Right kidney (tissue), 9 donors: Measurements from ENCODE around the gene DRC7.

Experiments used
- DNase-seq: peaks from one replicate; pipeline ENCODE4 v3.0.0-alpha.2; 2016
- long read RNA-seq, 8 donors: transcript quantifications; one replicate each; lab custom pipeline, GENCODE V29; 2026

Gene DRC7, protein sequence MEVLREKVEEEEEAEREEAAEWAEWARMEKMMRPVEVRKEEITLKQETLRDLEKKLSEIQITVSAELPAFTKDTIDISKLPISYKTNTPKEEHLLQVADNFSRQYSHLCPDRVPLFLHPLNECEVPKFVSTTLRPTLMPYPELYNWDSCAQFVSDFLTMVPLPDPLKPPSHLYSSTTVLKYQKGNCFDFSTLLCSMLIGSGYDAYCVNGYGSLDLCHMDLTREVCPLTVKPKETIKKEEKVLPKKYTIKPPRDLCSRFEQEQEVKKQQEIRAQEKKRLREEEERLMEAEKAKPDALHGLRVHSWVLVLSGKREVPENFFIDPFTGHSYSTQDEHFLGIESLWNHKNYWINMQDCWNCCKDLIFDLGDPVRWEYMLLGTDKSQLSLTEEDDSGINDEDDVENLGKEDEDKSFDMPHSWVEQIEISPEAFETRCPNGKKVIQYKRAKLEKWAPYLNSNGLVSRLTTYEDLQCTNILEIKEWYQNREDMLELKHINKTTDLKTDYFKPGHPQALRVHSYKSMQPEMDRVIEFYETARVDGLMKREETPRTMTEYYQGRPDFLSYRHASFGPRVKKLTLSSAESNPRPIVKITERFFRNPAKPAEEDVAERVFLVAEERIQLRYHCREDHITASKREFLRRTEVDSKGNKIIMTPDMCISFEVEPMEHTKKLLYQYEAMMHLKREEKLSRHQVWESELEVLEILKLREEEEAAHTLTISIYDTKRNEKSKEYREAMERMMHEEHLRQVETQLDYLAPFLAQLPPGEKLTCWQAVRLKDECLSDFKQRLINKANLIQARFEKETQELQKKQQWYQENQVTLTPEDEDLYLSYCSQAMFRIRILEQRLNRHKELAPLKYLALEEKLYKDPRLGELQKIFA
- long read RNA-seq, donor 1, partial matches to known transcripts, result 0 of 1 reads
- long read RNA-seq, donor 1, other reads (novel, unspliced or antisense), result 0 of 1 reads
- long read RNA-seq, donor 2, result 0 reads
- long read RNA-seq, donor 3, result 0 reads
- long read RNA-seq, donor 4, partial matches to known transcripts, result 0 of 1 reads
- long read RNA-seq, donor 4, other reads (novel, unspliced or antisense), result 0 of 1 reads
- long read RNA-seq, donor 5, partial matches to known transcripts, result 0 of 1 reads
- long read RNA-seq, donor 5, other reads (novel, unspliced or antisense), result 0 of 1 reads
- long read RNA-seq, donor 6, result 0 reads
- long read RNA-seq, donor 7, result 0 reads
- long read RNA-seq, donor 8, result 0 reads

DNA sequence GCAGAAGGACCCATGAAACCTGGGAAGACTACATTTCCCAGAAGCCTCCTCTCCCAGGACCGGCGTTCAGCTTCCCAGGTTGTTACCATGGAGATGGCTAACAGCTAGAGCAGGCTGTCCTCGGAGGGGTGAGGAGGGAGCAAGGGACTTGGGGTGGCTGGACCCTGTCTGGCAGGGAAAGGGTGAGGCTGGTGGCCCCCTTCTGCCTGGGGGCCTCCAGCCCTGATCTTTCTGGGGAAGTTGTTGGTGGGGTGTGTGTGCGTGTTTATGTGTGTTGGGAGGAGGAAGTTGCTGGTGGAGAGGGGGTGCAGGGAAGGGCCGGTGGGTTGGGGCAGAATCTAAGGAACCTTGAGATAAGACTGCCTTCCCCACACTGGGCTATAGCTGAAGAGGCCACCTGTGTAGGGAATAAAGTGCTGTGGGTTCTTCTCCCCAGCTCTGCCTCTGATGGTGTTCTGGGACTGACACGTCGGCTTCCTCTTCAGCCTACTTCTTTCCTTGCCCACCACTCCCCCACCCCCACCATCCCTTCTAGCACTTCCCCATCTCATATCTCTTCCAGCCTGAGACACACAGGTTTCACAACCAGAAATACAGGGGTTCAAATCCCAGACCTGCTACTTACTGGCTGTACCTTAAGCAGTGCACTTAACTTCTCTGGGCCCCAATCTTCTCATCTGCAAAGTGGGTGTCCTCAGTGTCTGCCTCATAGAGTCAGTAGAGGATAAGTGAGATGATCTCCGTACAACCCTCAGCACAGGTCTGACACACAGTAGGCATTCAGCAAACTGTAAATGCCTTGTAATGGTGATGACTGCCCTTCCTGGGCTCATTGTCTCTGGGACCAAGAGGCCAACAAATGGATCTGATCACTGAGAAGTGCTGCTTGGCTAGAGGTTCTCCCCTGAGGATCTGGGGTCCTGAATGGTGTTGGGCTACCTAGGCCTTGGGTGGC lies at the start of gene DRC7:
Gene DRC7, plus strand, starts transcription at position 82 of the 955 bp plus-strand sequence. CDS start 3,144 bp downstream, outside the sequence.
- peak; percentile 56 for DNase-seq

DNA sequence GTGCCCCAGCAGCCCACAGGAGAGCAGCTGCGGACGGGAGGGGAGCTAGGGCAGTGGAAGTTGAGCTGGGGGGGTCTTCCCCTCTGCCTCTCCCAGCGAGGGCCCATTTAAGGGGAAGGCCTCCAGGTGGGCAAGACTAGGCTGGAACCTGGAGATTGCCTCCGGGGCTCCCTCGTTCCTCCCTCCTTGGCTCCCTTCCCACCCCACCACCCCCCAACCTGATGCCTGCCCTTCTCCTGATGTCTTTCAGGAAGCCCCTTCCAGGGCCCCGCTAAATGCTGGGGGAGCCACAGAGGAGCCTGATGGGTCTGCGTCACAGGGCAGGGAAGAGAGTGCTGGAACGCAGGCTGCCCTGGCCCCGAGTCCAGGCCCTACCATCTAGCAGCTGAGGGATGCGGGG lies 49.4 kb upstream of the DRC7 start:
- no peak for DNase-seq

DNA sequence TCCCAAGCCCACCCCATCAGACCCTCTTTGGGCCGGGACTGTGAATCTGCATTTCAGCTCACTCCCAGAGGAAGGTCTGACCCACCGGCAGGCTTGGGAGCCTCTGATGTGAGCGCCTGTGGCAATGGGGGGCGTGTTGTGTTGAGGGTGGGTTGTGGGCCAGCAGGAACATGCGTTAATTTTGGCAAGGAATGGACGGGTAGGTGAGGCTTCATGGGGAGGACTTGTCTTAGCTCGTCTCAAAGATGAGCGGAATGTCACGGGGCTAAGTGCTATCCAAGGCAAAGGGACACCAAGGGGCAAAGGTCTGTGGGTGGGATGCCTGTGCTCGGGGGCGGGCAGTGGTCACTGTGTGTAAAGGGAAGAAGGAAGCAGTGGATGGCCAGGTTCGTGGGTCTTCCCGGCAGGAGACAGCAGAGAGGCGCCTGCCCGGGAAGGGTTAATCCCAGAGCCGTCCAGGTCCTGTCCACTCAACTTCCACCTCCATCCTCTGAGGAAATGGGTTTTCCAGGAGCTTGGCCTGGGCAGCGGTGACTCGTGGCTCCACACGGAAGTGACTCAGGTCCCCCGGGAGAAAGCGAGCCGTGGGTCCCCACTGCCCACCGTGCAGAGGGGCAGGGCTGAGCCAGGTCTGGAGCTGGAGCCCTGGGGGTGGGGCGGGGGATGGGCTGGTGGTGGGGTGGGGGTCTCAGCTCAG lies 48.8 kb upstream of the DRC7 start:
- no peak for DNase-seq

DNA sequence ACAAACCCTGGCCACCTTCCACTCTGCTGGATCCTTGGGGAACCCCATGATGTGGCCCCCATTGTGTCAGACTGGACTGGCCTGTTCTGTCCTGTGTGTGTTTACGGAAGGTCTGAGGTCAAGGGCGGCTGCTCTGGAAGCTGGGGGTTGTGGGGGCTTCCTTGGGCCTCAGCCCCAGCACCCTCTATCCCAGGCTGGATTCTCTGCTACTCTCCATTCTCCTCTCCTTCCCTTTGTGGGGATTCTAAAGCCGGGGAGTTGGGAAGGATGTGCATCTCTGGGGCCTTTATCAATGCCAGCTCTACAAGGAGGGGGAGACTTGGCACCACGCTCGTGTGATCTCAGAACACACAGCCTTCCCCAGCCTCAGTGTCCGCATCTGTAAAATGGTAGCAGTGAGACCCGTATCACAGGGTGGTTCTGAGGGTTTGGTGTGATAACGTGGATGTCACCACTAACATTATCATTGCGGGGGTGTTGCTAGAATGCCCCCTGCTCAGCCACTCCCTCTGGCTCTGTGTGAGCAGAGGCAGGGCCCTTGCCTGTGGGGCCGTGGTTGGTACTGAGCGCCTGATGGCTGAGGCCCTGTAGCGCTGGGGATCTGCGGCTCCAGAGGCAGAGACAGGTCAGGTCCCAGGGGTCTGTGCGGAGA lies 48.1 kb upstream of the DRC7 start:
- no peak for DNase-seq

DNA sequence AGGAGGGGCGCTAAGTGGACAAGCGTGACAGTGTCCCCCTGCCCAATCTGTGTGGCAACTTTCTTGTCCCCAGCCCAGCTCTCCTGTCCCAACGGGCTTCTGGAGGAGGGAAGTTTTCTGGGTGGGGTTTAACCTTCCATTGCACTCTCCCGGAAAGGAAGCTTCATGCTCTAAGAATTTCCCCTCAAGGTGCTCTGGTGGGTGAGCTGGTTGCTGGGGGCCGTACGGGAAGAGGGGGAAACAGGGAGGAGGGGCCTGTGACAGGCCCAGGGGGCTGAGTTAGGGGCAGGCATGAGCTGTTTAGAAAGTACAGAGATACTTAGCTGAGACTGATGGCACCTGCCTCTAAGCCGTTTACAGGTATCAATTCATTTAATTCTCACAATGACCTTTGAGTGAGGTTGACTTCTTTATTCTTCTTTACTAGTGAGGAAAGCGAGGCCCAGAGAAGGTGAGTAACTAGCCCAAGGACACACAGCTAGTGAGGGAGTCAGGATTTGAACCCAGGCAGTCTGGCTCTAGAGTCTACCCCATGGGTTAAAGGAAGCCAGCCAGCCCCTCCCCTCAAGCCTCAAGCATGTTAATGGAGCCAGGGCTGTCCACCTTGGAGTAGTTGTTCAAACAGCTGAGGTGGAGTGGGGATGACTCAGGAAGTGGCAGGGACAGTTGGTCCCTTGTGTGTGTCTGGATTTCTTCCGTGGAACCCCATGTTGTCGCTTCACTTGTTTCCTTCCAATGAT lies 47.3 kb upstream of the DRC7 start:
- no peak for DNase-seq

DNA sequence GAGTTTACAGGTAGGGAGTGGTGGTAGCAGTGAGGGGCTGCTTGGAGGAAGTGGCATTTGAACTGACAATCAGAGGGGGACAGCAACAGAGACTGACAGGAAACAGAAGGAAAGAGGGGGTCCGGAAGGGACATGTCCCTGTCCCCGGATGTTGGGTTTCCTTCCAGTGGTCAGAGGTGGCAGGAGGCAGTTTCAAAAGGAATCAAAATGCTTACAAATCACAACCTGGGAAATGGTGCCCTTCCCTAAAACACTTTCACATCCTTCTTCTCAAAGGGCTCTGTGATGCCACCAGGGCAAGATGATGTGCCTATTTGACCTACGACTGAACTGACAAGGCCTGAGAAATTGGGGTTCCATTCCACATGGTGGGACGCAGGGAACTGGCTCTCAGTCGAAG lies 46.5 kb upstream of the DRC7 start:
- DNase-seq, result no peak

DNA sequence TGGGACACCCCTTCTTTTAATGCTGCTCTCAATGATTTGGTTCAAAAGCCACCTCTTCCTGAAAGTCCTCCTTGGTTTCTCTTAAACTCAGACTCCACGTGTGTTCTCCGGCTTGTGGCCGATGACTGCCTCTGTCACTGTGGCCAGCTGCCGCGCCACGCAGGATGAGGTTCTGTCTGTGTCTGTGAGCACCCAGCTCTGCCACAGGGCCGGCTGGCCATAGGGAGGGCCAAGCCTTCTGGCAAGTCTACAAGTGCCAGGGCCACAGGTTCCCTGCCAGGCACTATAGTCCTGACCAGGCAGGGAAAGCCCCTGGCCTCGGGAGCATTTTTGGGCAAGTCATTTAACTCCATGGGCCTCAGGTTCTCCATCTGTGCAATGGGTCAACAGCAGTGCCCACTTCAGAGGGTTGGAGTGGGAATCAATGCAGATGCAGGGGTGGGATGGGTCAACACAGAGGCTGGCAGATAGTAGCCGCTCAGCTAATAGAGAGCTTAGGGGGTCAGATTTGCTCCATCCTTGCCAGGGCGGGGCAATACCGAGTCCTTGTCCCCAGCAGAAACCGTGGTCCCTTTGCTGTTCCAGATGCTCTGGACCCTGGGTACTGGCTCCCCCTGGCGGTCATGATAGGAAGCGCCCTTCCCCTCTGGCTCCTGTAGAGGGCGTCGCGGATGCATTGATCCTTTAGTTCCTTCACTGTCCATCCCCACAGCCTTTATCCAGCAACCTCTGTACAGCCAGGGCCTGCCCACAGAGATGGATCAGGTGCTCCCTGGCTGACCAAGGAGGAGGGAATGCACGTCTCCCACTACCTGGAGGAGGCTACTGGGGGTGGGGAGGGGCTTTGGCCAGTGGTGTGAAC lies 45.8 kb upstream of the DRC7 start:
- peak; percentile 72 for DNase-seq

DNA sequence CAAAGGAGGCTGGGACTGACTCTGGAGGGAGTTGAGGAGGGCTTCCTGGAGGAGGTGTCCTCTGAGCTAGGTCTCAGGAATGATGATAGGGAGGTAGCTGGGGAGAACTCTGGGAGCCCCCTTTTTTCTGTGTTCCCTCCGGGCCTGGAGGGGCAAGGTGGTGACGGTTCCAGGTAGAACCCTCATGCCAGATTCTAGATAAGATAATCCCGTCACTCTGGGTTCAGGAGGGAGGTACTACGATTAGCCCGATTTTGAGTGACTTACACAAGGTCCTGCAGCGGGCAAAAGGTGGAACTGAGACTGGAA lies 45.2 kb upstream of the DRC7 start:
- DNase-seq, result no peak

DNA sequence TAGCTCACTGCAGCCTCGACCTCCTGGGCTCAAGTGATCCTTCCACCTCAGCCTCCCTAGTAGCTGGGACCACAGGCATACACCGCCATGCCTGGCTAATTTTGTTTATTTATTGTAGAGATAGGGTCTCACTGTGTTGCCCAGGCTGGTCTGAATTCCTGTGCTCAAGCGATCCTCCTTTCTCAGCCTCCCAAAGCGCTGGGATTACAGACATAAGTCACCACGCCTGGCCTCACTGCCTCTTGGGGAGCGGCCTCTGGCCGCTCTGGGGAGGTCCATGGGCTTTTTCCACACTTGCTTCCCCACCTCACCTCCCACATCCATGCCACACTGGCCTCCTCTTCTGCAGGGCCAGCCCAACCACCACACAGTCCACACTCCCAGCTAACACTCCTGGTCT lies 44.8 kb upstream of the DRC7 start:
- no peak for DNase-seq

DNA sequence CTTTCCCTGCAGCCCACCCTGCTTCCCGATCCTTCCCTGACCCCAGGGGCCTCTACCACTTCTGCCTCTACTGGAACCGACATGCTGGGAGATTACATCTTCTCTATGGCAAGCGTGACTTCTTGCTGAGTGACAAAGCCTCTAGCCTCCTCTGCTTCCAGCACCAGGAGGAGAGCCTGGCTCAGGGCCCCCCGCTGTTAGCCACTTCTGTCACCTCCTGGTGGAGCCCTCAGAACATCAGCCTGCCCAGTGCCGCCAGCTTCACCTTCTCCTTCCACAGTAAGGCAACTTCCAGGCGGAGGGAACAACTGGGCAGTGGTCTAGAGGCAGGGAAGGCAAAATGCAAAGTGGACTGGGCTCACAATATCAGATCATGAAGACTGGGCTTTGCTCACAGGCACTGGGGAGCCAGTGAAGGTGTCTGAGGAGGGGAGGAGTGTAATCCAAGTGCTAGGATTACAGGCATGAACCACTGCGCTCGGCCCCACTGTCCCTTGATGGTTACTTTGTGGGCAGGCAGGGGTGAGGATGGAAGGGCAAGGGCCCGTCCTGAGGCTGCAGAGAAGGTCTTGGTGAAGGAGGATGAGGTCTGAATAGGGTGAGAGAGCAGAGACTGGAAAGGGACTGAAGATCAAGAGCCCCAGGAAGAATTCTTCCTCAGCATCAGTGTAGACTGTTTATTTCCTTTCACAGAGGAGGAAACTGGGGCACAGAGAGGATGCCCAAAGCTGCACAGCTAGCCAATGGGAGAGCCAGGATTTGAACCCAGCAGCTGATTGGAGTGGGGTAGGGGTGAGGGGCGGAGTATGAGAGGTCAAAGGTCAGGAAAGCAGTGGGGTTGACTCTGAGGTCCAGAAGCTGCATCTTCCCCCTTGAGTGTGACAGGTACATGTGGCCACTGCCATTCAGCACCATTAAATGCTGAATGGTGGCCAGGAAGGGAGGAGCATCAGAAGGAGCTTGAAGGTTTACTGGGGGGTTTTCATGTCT lies 43.0 kb upstream of the DRC7 start:
- DNase-seq, result no peak

DNA sequence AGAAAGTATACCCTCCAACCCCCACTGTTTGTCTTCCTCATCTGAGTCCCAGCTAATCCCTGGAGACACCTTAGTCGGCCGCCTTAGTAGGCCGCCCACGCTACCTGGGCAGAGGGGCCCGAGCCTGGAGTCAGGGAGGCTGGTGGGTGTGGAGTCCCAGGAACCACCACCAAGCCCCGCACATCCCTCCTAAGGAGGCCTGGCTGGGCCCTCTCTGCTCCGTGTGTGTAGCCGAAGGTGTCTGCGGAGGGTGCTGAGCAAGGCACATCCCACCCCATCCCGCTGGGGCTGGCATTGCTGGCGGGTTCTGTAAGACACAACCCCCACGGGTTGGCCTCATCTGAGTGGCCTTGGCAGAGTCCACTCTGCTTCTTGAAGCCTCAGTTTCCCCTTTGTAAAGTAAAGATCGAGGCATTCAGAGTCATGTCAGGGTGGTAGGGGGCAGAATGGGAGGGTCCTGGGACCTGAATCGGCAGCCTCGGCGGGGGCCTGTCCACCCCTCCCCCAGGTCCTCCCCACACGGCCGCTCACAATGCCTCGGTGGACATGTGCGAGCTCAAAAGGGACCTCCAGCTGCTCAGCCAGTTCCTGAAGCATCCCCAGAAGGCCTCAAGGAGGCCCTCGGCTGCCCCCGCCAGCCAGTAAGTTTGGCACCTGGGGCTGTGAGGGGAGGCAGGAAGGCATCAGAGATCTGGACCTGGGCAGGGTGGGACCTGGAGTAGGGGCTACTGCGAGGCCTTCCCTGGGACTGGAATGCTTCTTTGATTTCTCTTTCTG lies 41.7 kb upstream of the DRC7 start:
- DNase-seq, result no peak

DNA sequence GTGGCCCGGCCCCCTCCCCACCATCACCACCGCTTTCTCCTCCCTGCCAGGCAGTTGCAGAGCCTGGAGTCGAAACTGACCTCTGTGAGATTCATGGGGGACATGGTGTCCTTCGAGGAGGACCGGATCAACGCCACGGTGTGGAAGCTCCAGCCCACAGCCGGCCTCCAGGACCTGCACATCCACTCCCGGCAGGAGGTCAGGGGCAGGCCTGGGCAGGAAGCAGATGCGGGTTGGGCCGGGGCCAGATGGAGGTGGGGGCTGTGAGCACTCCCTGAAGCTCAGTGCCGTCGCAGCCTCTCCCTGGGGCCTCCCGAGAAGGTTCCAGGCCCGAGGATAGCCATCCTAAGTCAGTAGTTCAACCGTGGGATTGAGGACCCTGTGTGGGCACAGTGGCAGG lies 40.7 kb upstream of the DRC7 start:
- DNase-seq, result no peak

DNA sequence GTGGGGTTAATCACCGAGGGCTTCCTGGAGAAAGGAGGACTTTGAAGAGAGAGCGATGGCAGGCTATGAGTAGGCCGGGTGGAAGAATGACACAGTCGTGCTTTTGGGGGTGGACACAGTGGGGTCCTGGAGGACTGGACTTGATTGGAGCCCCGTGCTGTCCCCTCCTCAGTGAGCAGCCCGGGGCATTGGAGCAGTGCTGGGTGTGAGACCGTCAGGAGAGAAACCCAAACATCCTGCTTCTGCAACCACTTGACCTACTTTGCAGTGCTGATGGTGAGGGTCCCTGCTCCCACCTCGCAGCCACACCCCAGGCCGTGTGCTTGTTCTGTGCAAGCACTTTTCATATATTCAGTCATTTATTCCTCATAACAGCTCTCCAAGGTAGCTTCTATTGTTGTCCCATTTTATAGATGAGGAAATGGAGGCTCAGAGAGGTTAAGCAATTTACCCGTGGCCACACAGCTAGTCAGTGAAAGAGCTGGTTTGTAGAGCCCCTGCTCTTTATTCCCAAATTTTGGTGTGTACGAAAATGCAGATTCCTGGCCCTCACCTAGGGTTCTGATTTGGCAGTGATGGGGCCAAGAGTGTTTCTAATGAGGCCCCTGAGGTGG lies 38.2 kb upstream of the DRC7 start:
- no peak for DNase-seq

DNA sequence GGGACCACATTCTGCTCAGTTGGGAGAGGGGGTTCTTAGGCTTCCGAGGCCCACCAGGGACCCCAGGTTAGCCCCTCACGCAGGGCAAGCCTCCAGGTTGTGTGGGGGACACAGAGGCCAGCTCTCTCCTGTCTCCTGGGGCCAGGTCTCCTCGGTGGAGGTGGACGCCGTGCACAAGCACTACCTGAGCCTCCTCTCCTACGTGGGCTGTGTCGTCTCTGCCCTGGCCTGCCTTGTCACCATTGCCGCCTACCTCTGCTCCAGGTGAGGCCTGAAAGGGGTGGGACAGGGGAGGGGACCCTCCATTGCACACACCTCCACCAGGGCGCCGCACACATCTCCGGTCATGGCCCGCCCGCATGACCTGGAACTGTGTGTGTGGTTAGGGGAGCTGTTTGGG lies 37.4 kb upstream of the DRC7 start:
- DNase-seq, result no peak

DNA sequence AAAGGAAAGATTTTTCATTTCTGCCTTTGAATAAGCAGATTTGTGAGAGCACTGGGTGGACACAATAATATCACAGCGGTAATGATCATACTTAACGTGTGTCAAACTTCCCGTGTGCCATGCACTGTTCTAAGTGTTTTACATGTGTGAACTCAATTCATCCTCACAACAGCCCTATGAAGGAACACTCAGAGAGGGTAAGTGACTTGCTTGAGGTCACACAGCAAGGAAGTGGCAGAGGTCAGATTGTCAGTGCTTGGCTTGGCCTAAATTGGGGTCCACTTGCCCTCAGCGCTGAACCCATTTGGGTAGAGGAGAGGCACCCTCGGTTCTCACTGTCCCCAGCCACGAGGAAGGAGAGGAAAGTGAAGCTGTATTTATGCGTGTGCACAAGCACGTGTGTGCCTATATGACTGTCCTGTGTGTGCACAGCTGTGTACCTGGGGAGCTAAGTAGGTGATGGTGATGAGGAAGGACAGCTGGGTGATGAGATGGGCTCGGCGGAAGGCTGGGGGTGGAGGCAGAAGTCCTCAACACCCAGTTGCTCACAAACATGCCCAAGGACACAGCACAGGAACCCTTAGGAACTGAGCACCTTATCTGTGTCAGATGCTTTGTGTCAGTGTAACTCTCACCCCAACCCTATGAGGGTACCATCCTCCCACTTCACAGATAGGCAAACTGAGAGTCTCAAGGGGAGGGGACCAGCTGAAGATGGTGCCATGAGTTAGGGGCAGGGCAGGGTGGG lies 36.3 kb upstream of the DRC7 start:
- no peak for DNase-seq
